GM12878 (cell line): Measurements from ENCODE around the gene BCO1. TPM values are rescaled to one million over a fixed set of nuclear protein-coding genes. Genes with fewer than 3 reads are reported as not detected.

Source experiments
- ATAC-seq: fragments of 200-7000 bp; cut with Tn5 transposase; 3 replicates; pipeline ENCODE4 v1.9.1; 2020; ENCODE audit warnings: mild to moderate bottlenecking, moderate library complexity
- BruUV-seq: library from RNA; stranded (reverse); fragments of 400-500 nt; replicated peaks from 2 replicates; lab custom pipeline; 2021; lab: Mats Ljungman, UMichigan
- CTCF ChIA-PET: fragments of 300-600 bp; sonication (Branson Sonifier 250); formaldehyde crosslinking; extraction: SDS; loops from one replicate; lab custom pipeline; 2021; ENCODE audit warnings: inconsistent platforms; lab: Yijun Ruan, JAX
- POLR2A ChIA-PET: fragments of 350-600 bp; formaldehyde crosslinking; extraction: SDS; loops from one replicate; lab custom pipeline; 2021; ENCODE audit warnings: inconsistent platforms; lab: Charles Lee
- RAD21 ChIA-PET: fragments of 300-600 bp; sonication (Branson Sonifier 250); formaldehyde crosslinking; loops from one replicate; lab custom pipeline; 2023; ENCODE audit warnings: antibody characterized with exemption; ENCODE audit not compliant: unreplicated experiment; lab: Charles Lee
- SMC1A ChIA-PET: fragments of 300-600 bp; sonication (Branson Sonifier 250); formaldehyde crosslinking; loops from one replicate; lab custom pipeline; 2023; ENCODE audit not compliant: unreplicated experiment, uncharacterized antibody; lab: Charles Lee
- DNase-seq: peaks from one replicate; pipeline ENCODE4 v3.0.0-alpha.2; 2011; ENCODE audit warnings: low read depth, low spot score
- FAIRE-seq: peaks from 3 replicates; lab custom pipeline; 2011; peaks lifted over from hg19 to GRCh38; lab: Jason Lieb, UNC
- H2AFZ ChIP-seq: 2 replicates; pipeline ENCODE4 v1.6.0; 2011; ENCODE audit warnings: low read depth, low read length, control low read depth; ENCODE audit not compliant: control insufficient read depth
- H3K27ac ChIP-seq: 2 replicates; pipeline ENCODE4 v1.5.1; 2011; ENCODE audit warnings: control low read depth; ENCODE audit not compliant: control insufficient read depth, insufficient read depth
- H3K27me3 ChIP-seq, 2 experiments: replicated peaks in 1 of 2; 2 replicates each; pipeline versions ENCODE4 v1.6.0 to v1.6.1; 2011; ENCODE audit warnings: low read length in 1 of 2; ENCODE audit not compliant: control insufficient read depth in 2 of 2, insufficient read depth in 2 of 2
- H3K36me3 ChIP-seq, 2 experiments: 2 replicates each; pipeline ENCODE4 v1.5.1; 2011; ENCODE audit warnings: low read length in 1 of 2; ENCODE audit not compliant: control insufficient read depth in 2 of 2, insufficient read depth in 2 of 2
- H3K4me1 ChIP-seq: 2 replicates; pipeline ENCODE4 v1.6.1; 2011; ENCODE audit warnings: mild to moderate bottlenecking, low read length, moderate library complexity, mixed read lengths; ENCODE audit not compliant: control insufficient read depth, insufficient read depth
- H3K4me2 ChIP-seq: 2 replicates; pipeline ENCODE4 v1.6.0; 2011; ENCODE audit warnings: control low read depth; ENCODE audit not compliant: control insufficient read depth, insufficient read depth
- H3K4me3 ChIP-seq: fragments of 200-600 bp; sonication (generic); 2 replicates; pipeline ENCODE4 v1.5.1; 2016
- H3K79me2 ChIP-seq: 2 replicates; pipeline ENCODE4 v1.6.0; 2011; ENCODE audit warnings: low read length; ENCODE audit not compliant: control insufficient read depth, insufficient read depth
- H3K9ac ChIP-seq: 2 replicates; pipeline ENCODE4 v1.8.0; 2011; ENCODE audit warnings: low read length, control low read depth, mixed read lengths; ENCODE audit not compliant: control insufficient read depth, insufficient read depth
- H3K9me3 ChIP-seq: replicated peaks from 3 replicates; pipeline ENCODE4 v1.5.1; 2011; ENCODE audit warnings: mild to moderate bottlenecking, low read length; ENCODE audit not compliant: control insufficient read depth, insufficient read depth
- H4K20me1 ChIP-seq: 2 replicates; pipeline ENCODE4 v1.6.0; 2011; ENCODE audit not compliant: control insufficient read depth, insufficient read depth
- BACH1 ChIP-seq: fragments of 450-650 bp; IDR thresholded peaks from 2 replicates; pipeline ENCODE4 v1.6.1; 2017; ENCODE audit warnings: mild to moderate bottlenecking, borderline replicate concordance
- BCL3 ChIP-seq: IDR thresholded peaks from 2 replicates; pipeline ENCODE4 v1.6.1; 2011; ENCODE audit warnings: borderline replicate concordance, low read depth, mild to moderate bottlenecking, moderate library complexity, low read length; ENCODE audit not compliant: insufficient read depth, poor library complexity, severe bottlenecking
- DPF2 ChIP-seq: fragments of 450-650 bp; IDR thresholded peaks from 2 replicates; pipeline ENCODE4 v1.6.1; 2017; ENCODE audit warnings: mild to moderate bottlenecking
- FOXK2 ChIP-seq: fragments of 450-650 bp; IDR thresholded peaks from 2 replicates; pipeline ENCODE4 v1.6.1; 2017; ENCODE audit warnings: mild to moderate bottlenecking, moderate library complexity
- IKZF1 ChIP-seq: fragments of 450-650 bp; conservative IDR thresholded peaks from 2 replicates; pipeline ENCODE4 v1.6.1; 2017; ENCODE audit warnings: antibody characterized with exemption, mild to moderate bottlenecking
- IRF3 ChIP-seq: fragments of 450-650 bp; IDR thresholded peaks from 2 replicates; pipeline ENCODE4 v1.6.1; 2014; ENCODE audit warnings: mild to moderate bottlenecking
- IRF4 ChIP-seq: IDR thresholded peaks from 2 replicates; pipeline ENCODE4 v1.6.1; 2011; ENCODE audit warnings: low read depth, low read length
- KLF5 ChIP-seq: fragments of 450-650 bp; IDR thresholded peaks from 2 replicates; pipeline ENCODE4 v1.6.1; 2014; ENCODE audit warnings: mild to moderate bottlenecking; ENCODE audit not compliant: partially characterized antibody
- MLLT1 ChIP-seq: fragments of 450-650 bp; IDR thresholded peaks from 2 replicates; pipeline ENCODE4 v1.6.1; 2016; ENCODE audit warnings: mild to moderate bottlenecking
- NFYB ChIP-seq: IDR thresholded peaks from 2 replicates; pipeline ENCODE4 v1.6.1; 2011; ENCODE audit warnings: low read depth, mild to moderate bottlenecking, low read length, improper control_type of control experiment, moderate library complexity; ENCODE audit not compliant: insufficient read depth
- PBX3 ChIP-seq: IDR thresholded peaks from 2 replicates; pipeline ENCODE4 v1.6.1; 2011; ENCODE audit warnings: mild to moderate bottlenecking, low read depth, low read length, moderate library complexity; ENCODE audit not compliant: insufficient replicate concordance
- RFX5 ChIP-seq: IDR thresholded peaks from 2 replicates; pipeline ENCODE4 v1.6.1; 2011; ENCODE audit warnings: low read depth, low read length, improper control_type of control experiment
- SMAD5 ChIP-seq: IDR thresholded peaks from 2 replicates; pipeline ENCODE4 v1.6.1; 2016; ENCODE audit warnings: antibody characterized with exemption, low read depth
- SMARCA5 ChIP-seq: fragments of 450-650 bp; IDR thresholded peaks from 2 replicates; pipeline ENCODE4 v1.6.1; 2017; ENCODE audit warnings: mild to moderate bottlenecking
- TBL1XR1 ChIP-seq: IDR thresholded peaks from 2 replicates; pipeline ENCODE4 v1.6.1; 2012; ENCODE audit warnings: low read depth, low read length, improper control_type of control experiment
- WRNIP1 ChIP-seq: IDR thresholded peaks from 2 replicates; pipeline ENCODE4 v1.6.1; 2011; ENCODE audit warnings: low read depth, low read length, improper control_type of control experiment, borderline replicate concordance
- ZNF207 ChIP-seq: fragments of 450-650 bp; IDR thresholded peaks from 2 replicates; pipeline ENCODE4 v1.6.1; 2014; ENCODE audit warnings: antibody characterized with exemption, mild to moderate bottlenecking, borderline replicate concordance
- WGBS: methylation state at CpG from one replicate; pipeline ENCODE4 v1.1.6; 2016; ENCODE audit warnings: low lambda C conversion rate; ENCODE audit not compliant: insufficient replicate concordance, insufficient coverage; ENCODE audit errors: missing lambda C conversion rate; 5-methylcytosine and 5-hydroxymethylcytosine counted together
- in situ Hi-C: fragments of 300-500 bp; cut with MboI; formaldehyde crosslinking; loops from 9 replicates; pipeline ENCODE4 v1.14.3; 2018; ENCODE audit warnings: mixed read lengths
- intact Hi-C: fragments of 100-400 bp; cut with micrococcal nuclease; formaldehyde crosslinking; loops from one replicate; pipeline ENCODE4 v1.14.2; 2022; ENCODE audit not compliant: unreplicated experiment
- polyA plus RNA-seq, 11 experiments: library from polyadenylated mRNA; depleted of rRNA in 4 of 11; unstranded in 6 of 11; stranded (reverse) in 5 of 11; fragments of >200 nt; fragmentation: Nextera tagmentation in 4 of 11; fragmentation: Illumina TruSeq in 1 of 11; extraction: Ambion mirVana in 4 of 11; extraction: Trizol in 1 of 11; gene quantifications; 1 replicate in 1 of 11; 2 replicates in 10 of 11; pipeline versions ENCODE4 v1.2.1 to v1.2.3, GENCODE V29; 2011 to 2016; ENCODE audit warnings: inconsistent platforms in 2 of 11, missing spikeins in 2 of 11, low read depth in 1 of 11
- total RNA-seq, 4 experiments: library from RNA; depleted of rRNA in 3 of 4; stranded (reverse); fragments of >200 nt in 3 of 4; fragmentation: Illumina TruSeq in 1 of 4; extraction: Trizol in 1 of 4; gene quantifications; 2 replicates each; pipeline versions ENCODE4 v1.2.1 to v1.2.3, GENCODE V29; 2013 to 2021
- TF ChIP-seq, protein P1 (sequence below): fragments of 450-650 bp; IDR thresholded peaks from 2 replicates; pipeline ENCODE4 v1.6.1; 2017; ENCODE audit warnings: borderline replicate concordance

Gene BCO1
- total and polyA plus RNA-seq, 10 of the 15 experiments (the other 5 are each of a cell fraction or from before 2014, with no cell fraction given), result 0.09 to 0.21 (median 0.14) TPM; not detected in 7

- Histone ChIP-seq H3K27me3 (peaks cover 3 to 4% of the 10 kb centered on the region in 2 experiments; a peak in 2 of 4 replicates), H3K4me3 (no peak overlapping the region), H3K9me3 (no peaks in the 10 kb centered on the region), H3K79me2 (no peaks in the 10 kb centered on the region), H3K9ac (no peak overlapping the region), H2AFZ (no peak overlapping the region), H3K4me1 (no peaks in the 10 kb centered on the region), H3K27ac (no peak overlapping the region), H3K36me3 (no peaks in the 10 kb centered on the region), H3K4me2 (no peak overlapping the region), H4K20me1 (no peaks in the 10 kb centered on the region)
- no TSS peak for BruUV-seq
- 17% methylated on average over 7 of the region's 7 CpGs for WGBS
- intact Hi-C loops (no loop called here), in situ Hi-C loops (no loop called here)
- POLR2A ChIA-PET, result no interaction called here
- FAIRE-seq (no peak), ATAC-seq (no peak), DNase-seq (no peak)
- RAD21 ChIA-PET, result no interaction called here
- SMC1A ChIA-PET, result interaction anchor here (0.8 to 1.1 kb wide), 2 partner anchors 9 to 12 kb away, joined by 3 read pairs; partner anchors contain the start of gene BCO1
- CTCF ChIA-PET, result interaction anchor here (1.2 to 1.3 kb wide), 2 partner anchors 28 to 31 kb away, joined by 4 read pairs; no protein-coding TSS in a partner anchor
- TF ChIP-seq SMAD5 (no peak), IKZF1 (no peak), IRF4 (no peak), TBL1XR1 (no peak), ZNF207 (no peak), RFX5 (no peak), DPF2 (no peak), IRF3 (no peak), MLLT1 (no peak), SMARCA5 (no peak), WRNIP1 (no peak), FOXK2 (no peak), PBX3 (no peak), BCL3 (no peak), NFYB (no peak), BACH1 (no peak), KLF5 (no peak)
- TF ChIP-seq, protein P1, sequence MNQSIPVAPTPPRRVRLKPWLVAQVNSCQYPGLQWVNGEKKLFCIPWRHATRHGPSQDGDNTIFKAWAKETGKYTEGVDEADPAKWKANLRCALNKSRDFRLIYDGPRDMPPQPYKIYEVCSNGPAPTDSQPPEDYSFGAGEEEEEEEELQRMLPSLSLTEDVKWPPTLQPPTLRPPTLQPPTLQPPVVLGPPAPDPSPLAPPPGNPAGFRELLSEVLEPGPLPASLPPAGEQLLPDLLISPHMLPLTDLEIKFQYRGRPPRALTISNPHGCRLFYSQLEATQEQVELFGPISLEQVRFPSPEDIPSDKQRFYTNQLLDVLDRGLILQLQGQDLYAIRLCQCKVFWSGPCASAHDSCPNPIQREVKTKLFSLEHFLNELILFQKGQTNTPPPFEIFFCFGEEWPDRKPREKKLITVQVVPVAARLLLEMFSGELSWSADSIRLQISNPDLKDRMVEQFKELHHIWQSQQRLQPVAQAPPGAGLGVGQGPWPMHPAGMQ, result no peak
Measured at GRCh38 chr16:81229811-81230210, 8.7 kb upstream of the BCO1 start.
